ENCODE measurements around the gene STOML2. TPM values are rescaled to one million over a fixed set of nuclear protein-coding genes. Genes with fewer than 3 reads are reported as not detected.

STOML2 gene
- polyA plus RNA-seq, 4 donors = 115 to 135 (median 131) TPM

DNA sequence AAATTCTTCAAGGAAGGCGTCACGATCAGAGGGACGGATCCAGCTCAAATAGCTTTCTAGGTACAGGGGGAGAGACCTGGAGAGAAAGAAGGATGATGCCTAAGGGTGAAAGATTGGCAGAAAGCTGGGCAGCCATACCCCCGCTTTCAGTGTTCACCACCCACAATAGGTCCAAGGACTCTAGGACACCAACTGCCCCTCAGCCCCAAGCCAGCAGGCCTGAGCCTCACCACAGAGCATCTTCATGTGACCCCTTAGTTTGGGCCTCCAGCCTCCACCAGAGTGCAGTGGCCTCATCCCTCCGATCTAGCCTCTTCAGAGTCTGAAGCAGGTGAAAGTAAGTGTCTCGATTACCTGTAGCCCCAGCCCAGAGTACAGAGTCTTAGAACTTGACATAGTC lies 28.8 kb downstream of the STOML2 start:
- no peak for DNase-seq (ENCODE audit: low read depth in 4 of 4, low spot score in 2 of 4)

DNA sequence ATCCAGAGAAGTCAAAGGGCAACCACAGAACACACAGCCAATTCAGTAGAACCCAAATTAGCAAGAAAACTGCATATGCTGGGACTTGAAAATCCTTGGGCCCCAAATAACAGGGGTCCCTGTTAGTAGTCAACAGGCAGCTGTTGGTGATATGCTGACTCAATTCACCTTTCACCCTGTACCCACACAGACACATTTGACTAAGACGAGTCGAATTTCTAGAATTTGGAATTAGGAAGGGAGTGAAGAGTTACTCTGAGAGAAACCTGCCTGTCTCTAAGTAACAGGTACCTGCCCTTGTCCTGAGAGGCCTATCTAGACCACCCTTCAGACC lies 29.7 kb downstream of the STOML2 start:
- no peak for DNase-seq (ENCODE audit: low read depth in 4 of 4, low spot score in 2 of 4)

DNA sequence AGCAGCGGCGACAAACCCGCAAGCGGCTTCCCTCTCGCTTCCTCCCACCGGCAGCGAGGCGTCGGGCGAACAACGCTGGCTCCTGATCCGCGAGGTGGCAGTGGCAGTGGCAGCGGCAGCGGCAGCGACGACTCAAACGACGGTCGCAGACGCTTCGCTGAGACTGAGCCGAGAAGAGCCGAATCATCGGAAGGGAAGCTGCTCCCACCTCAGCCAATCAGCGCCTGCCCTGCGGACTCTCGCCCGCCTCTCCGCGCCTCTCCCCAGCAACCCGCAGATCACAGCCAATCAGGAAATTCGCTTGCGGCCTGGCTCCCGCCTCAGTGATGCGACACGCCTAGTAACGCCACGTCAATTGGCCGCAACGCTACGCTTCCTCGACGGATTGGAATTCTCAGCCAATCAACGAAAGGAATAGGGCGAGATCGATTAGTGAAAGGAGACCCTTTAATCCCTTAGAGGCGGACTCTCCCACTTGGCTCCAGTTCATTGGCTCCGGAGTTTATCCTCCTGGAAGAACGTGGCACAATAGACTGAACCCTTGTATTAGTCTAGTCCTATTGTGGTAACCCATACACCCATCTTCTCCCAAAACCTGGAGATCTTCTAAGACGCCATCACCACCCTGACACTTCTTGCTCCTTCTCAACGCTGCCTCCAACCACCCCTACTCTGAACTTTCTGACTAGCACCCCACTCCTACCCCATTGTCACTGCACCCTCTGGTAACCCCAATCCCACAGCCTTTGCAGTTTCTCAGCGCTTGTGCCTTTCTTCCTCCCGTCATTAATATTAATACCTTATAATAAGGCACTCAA lies 30.3 kb downstream of the STOML2 start, which contains the start of gene VCP:
Gene VCP (minus strand): TSS at position 165 of the 818 bp plus-strand sequence. CDS start 272 bp downstream, outside the sequence.
- peak; percentile 91 to 96 (median 92) for DNase-seq (ENCODE audit: low read depth in 4 of 4, low spot score in 2 of 4)

DNA sequence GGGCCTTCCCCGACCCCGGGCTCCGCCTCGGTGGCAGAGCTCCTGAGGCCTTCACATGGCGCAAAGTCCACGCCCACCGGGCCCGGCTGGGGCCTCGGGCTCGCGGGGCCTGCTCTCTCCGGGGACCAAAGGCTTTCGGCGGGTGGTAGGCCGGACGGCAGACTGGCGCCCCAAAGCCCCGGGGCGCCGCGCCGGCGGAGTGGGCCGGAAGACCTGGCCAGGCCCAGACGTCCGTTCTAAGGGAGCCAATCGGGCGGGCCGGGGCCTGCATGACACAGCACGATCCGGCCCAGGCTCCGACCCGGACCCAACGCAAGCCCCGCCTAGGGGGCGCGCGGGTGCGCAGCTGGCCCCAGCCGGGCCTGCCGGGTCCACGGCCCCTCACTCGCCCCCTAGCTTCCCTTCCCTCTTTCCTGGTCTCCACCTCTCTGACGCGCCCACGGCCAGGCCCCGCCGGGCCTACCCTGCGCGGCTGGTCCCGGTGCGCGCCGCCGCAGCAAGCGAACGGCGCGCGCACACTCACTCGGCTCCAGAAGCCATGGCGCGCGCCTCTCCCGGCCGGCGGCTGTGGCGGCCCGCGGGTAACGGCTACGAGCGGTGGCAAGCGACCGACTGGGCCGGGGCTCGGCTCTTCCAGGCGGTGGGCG lies 31.0 kb downstream of the STOML2 start:
- DNase-seq (ENCODE audit: low read depth in 4 of 4, low spot score in 2 of 4) = peak; percentile 71 to 75 (median 72)

DNA sequence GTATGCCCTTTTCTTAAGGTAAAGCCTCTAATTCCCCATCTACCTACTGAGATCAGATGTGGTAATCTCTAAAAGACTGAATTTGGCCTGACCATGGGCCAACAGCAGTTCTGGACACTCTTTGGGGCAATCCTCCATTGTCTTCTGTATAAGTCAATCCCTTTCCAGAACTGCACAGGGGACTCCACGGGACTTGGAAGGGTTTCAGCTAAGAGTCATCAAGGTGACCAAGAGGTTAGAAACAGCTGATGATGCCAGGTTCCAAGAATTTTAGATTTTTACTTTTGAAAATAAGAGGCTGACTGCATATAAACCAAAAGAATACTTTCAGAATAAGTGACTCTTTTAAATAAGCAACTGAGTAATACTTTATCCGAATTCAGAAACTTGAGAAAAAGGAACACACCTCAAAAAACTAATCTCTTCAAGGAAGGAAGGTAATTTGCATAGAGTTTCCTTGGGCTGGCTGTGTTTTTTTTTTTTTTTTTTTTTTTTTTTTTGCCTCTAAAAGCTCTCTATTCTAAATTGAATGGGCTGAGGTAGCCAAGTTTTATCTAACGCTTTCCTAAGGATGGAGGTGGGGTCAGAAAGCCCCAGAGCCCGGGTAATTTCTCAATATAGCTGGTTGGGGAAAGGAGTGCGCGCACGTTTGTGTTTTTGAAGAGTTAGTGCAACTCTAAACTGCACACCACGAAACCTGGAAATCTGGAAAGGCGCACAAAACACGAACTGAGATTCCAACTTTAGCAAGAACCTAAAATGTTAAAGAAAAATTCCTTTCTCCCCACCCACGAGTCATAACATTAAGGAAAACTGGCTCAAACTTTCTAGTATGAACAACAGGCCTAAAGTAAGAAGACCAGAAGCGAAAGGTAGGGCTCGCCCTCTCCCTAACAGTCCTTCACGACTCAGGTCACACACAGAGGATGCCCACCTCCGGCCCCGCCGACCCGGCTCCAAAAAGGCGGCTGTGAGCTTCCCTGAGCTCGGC lies 31.8 kb downstream of the STOML2 start:
- no peak for DNase-seq (ENCODE audit: low read depth in 4 of 4, low spot score in 2 of 4)

DNA sequence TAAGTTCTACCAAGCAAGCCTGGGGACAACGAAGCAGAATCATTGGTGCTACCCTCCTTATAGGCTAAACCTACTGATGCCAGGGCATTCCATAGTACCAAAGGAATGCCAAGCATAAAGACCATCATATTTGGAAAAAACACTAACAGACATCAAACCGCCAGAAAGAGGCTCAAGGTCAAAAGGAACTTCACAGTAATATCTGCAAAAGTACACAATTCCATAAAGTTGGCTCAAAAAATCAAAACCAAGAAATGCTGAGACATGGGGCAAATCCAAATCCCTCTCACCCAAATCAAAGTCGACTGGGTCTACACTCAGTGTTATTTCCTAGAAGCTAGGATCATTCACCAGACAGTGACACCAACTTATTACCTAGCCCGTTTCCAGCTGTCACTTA lies 33.9 kb downstream of the STOML2 start:
- DNase-seq (ENCODE audit: low read depth in 4 of 4, low spot score in 2 of 4) = no peak

DNA sequence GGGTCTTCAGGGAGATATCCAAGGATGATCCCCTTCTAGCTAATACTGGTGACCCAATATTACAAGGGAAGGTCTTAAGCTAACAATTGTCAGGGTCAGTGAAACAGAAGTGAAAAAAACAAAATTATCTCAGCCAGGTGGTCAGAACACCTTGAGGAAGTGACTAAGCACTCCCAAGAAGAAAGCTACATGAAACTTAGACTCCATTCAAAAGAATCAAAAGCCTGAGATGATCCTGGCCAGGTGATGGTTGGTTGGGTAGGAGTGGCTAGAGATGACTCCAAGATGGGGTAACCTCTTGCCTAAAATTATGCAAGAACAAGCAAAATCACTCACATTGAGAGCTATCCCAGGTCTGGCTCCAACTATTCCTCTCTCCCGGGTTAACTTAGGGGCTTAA lies 35.9 kb downstream of the STOML2 start:
- no peak for DNase-seq (ENCODE audit: low read depth in 4 of 4, low spot score in 2 of 4)

DNA sequence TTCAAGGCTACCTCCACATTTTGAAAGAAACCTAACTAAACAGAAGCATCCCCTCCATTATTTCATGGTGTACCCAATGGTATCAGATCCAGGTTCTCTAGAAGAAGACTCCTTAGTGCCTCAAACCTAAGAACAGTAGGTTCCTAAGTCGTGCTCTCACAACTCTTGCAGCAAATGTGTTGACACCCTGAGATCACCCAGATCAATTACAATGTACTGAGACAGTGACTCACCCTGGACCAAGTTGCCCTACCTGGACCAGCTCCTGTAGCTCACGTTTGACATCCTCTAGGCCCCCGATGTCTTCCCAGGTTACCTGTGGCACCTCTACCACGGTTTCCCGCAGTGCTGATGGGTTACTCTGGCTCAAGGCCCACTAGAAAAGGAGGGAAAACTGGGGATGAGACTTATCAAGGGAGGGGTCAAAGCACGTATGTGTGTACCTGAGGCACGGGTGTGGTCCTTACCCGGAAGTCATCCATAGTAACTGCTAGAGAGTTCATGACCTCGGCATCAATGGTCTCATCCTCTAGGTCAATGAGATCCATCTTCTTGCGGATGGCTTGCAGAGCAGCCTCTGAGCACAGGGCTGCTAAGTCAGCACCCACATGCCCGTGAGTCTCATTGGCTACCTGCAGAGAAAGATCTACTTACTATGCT lies 42.3 kb downstream of the STOML2 start:
- no peak for DNase-seq (ENCODE audit: low read depth in 4 of 4, low spot score in 2 of 4)

DNA sequence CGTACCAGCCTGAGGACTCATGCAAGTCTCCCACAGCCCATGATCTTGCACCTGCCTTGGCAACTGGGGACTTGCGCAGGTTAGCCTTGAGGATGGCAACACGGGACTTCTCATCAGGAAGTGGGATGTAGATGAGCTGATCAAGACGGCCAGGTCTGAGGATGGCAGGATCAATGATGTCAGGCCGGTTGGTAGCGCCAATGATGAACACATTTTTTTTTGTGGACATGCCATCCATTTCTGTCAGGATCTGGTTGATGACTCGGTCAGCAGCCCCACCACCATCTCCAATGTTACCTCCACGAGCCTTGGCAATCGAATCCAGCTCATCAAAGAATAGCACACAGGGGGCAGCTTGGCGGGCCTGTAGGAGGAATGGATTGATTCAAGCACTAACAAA lies 43.5 kb downstream of the STOML2 start:
- DNase-seq (ENCODE audit: low read depth in 4 of 4, low spot score in 2 of 4) = no peak

DNA sequence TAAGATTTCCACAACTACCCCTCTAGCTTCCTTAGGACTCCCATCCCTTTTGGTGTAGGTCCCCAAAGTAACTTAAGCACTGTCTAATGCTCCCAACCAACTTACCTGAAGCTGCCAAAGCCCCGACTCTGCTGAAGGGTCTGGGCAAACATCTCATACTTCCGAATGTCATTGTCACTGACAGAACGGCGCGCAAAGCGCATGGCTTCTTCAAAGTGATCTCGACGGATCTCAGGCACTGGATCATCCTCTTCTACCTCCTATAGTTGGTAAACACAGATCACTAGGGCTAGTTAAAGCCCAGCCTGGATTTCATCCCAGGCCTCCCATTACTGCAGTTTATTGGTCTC lies 45.7 kb downstream of the STOML2 start:
- no peak for DNase-seq (ENCODE audit: low read depth in 4 of 4, low spot score in 2 of 4)

DNA sequence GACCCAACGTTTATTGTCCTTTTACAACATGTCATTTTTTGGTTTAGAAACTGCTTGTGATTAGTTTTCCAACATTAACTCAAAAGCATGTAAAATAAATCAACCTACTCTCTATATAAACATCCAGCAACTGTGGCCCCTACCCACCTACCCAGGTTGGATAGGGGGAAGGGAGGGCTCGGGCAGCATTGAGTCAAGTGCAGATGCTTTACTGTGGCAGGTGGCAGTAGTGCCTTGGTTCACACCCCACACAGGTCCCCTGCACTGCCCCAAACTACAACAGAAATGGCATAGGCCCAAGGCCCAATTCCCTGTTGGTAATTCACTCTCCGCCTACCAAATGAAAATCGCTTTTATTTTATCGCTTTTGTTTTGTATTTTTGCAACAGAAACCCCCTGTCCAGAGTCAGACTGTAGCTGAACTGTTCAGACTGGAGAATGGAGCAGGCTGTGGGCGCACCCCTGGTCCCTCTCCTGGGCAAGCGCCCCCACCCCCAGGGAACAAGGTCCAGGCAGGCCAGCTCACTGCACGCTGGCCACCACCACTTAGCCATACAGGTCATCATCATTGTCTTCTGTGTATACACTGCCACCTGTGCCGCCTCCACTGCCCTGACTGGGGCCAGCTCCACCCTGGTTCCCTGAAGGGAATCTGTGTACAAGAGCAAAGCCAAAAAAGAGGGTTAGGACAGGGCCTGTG lies 46.2 kb downstream of the STOML2 start:
- DNase-seq (ENCODE audit: low read depth in 4 of 4, low spot score in 2 of 4) = no peak

DNA sequence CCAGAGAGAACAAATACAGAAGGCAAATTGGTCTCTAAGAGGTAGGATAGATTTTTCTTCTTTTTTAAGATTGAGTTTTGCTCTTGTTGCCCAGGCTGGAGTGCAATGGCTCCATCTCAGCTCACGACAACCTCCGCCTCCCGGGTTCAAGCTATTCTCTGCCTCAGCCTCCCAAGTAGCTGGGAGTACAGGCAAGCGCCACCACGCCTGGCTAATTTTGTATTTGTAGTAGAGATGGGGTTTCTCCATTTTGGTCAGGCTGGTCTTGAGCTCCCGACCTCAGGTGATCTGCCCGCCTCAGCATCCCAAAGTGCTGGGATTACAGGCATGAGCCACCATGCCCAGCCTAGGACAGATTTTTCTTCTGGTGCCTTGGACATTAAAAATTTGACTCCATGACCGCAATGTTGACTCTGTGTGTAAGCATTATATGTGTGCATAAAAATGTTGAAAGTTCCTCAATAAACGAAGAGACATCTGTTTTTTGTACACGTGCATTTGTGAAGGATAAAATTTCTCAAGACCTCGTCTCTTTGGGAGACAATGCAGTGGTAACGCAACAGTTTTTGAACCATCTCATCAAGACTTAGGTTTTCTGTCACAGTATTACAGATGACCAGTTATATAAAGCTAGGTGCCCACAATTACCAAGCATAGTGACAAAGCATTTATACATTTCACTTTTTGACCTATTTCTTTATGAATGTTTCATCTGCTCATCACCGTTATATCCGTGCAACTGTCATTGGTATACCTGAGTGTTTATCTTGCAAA lies 47.9 kb downstream of the STOML2 start:
- DNase-seq (ENCODE audit: low read depth in 4 of 4, low spot score in 2 of 4) = no peak

DNA sequence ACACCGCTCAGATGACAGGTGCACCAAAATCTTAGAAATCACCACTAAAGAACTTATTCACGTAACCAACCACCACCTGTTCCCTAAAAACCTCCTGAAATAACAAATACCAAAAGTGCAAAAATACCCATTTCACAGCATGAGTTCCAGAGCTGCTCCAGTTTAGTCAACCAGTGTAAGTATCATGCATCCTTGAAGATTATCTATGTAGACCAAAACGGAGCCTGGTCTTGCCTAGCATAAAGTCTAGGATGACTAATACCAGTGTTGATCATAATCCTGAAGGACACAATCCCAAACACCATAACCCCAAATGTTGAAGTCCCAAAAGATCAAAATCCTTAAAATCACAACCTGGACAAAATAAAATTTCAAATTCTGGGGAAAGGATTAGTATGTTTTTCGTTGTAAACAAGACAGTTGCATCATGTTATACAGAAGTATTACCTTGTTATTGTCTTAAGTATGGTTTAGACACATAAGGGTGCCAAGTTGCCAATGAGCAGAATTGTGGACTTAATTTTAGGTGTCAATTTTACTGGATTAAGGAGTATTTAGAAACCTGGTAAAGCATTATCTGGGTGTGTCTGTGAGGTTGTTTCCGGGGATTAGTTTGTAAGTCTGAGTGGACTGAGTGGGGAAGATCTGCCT lies 48.6 kb downstream of the STOML2 start:
- no peak for DNase-seq (ENCODE audit: low read depth in 4 of 4, low spot score in 2 of 4)

DNA sequence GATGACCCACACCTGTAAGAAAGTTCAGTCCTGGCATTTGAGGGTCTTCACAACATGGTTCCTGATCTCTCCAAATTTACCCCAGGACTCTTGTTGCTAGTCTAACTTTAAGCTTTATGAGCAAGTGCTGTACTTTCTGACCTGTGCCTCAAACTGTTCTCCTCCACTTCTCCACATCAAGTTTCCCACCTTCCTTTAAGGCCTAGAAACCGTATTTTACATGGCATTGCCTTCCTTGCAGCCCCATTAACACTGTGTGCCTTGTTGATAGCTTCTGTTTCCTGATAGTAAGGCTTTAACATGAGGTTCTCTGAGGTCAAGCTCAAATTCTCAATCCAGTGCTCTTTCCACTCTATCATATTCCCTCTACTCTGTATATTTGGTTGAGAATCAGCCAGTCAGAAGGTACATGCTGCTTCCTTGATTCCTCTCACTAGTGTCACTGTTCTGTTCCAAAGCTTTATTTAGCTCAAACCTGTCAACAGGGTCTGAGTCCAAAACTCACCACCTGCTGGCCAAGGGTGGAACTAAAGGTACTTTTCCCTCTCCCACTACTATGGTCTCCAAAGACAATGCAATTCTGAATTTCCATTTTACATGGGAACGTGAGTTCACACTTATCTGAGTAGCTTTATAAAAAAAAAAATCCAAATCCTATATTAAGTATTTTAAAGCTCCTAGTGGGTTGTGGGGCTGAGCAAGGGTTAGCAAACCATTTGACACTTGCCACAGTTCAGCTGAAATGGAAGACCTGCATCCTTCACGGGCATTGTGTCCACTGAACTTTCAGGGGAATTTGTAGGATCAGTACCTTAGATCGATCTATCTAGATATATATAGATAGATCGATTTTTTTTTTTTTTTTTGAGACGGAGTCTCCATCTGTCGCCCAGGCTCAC lies 51.6 kb downstream of the STOML2 start:
- DNase-seq (ENCODE audit: low read depth in 4 of 4, low spot score in 2 of 4) = no peak

Measured in left renal cortex interstitium (tissue), 4 donors.